T-helper 2 cell treated with Interferon-gamma antibody and Interleukin-4, amounts not matched to agents 5 μg/mL and 100 μg/mL, for 36 hours (primary cell): ENCODE measurements around the gene DLX2.
"Not testable (repeated sequence)": the region's sequence is repeated elsewhere in the genome, so short reads cannot be mapped to it uniquely, and the experiment has no call there.

Experiments
- DNase-seq: peaks from one replicate; pipeline ENCODE4 v3.0.0; 2021; ENCODE audit warnings: low spot score
- H3K27ac Mint-ChIP-seq: one replicate; pipeline ENCODE4 v1.8.0; 2021; ENCODE audit warnings: mild to moderate bottlenecking, mixed read lengths
- H3K27me3 Mint-ChIP-seq: one replicate; pipeline ENCODE4 v1.8.0; 2021; ENCODE audit warnings: low read depth, mixed read lengths
- H3K36me3 Mint-ChIP-seq: one replicate; pipeline ENCODE4 v1.8.0; 2021; ENCODE audit warnings: low read depth, mixed read lengths
- H3K4me1 Mint-ChIP-seq: one replicate; pipeline ENCODE4 v1.8.0; 2021; ENCODE audit warnings: low read depth, mixed read lengths
- H3K4me3 Mint-ChIP-seq: one replicate; pipeline ENCODE4 v1.8.0; 2022; ENCODE audit warnings: mild to moderate bottlenecking, moderate library complexity, mixed read lengths
- H3K9me3 Mint-ChIP-seq: one replicate; pipeline ENCODE4 v1.8.0; 2021; ENCODE audit warnings: mixed read lengths

The DLX2 gene

GRCh38 chr2:172073518-172073917 is 29.2 kb downstream of the DLX2 start:
- Mint-ChIP-seq H3K27ac (no peak overlapping the region), H3K36me3 (peaks cover 1% of the 10 kb centered on the region), H3K4me3 (no peak overlapping the region), H3K9me3 (no peaks in the 10 kb centered on the region), H3K27me3 (peaks cover 55% of the 10 kb centered on the region), H3K4me1 (no peaks in the 10 kb centered on the region)
- no peak for DNase-seq

GRCh38 chr2:172072706-172073105 is 30.0 kb downstream of the DLX2 start:
- Mint-ChIP-seq H3K27me3 (peaks cover 47% of the 10 kb centered on the region), H3K9me3 (no peaks in the 10 kb centered on the region), H3K4me3 (no peak overlapping the region), H3K4me1 (no peaks in the 10 kb centered on the region), H3K36me3 (peaks cover 1% of the 10 kb centered on the region), H3K27ac (no peak overlapping the region)
- DNase-seq, result no peak

- Mint-ChIP-seq H3K4me1 (no peaks in the 10 kb centered on the region), H3K27me3 (peaks cover 46% of the 10 kb centered on the region), H3K27ac (no peak overlapping the region), H3K9me3 (no peaks in the 10 kb centered on the region), H3K4me3 (no peak overlapping the region), H3K36me3 (peaks cover 1% of the 10 kb centered on the region)
- DNase-seq, result no peak
Measured at GRCh38 chr2:172072303-172072702, 30.4 kb downstream of the DLX2 start.

- Mint-ChIP-seq H3K36me3 (peaks cover 1% of the 10 kb centered on the region), H3K4me1 (peaks cover 2% of the 10 kb centered on the region), H3K27me3 (peaks cover 38% of the 10 kb centered on the region), H3K9me3 (no peaks in the 10 kb centered on the region), H3K27ac (no peak overlapping the region), H3K4me3 (no peak overlapping the region)
- no peak for DNase-seq
Measured at GRCh38 chr2:172070936-172071335, 31.8 kb downstream of the DLX2 start.

- not testable (repeated sequence) for DNase-seq, H3K36me3 Mint-ChIP-seq, H3K4me3 Mint-ChIP-seq, H3K4me1 Mint-ChIP-seq, H3K9me3 Mint-ChIP-seq, H3K27ac Mint-ChIP-seq
- peaks cover 18% of the 10 kb centered on the region for H3K27me3 Mint-ChIP-seq
Measured at GRCh38 chr2:172067905-172068304, 34.8 kb downstream of the DLX2 start.

- no peak overlapping the region for H3K27ac Mint-ChIP-seq
- DNase-seq, result no peak
- H3K27me3 Mint-ChIP-seq, result peaks cover 8% of the 10 kb centered on the region
Measured at GRCh38 chr2:172066394-172066886, 36.3 kb downstream of the DLX2 start.

GRCh38 chr2:172065111-172065510 is 37.6 kb downstream of the DLX2 start:
- Mint-ChIP-seq H3K4me3 (no peak overlapping the region), H3K27ac (no peak overlapping the region), H3K9me3 (no peaks in the 10 kb centered on the region), H3K4me1 (peaks cover 2% of the 10 kb centered on the region), H3K36me3 (peaks cover 1% of the 10 kb centered on the region), H3K27me3 (peaks cover 4% of the 10 kb centered on the region)
- DNase-seq, result no peak

More at GRCh38 chr2:172066394-172066886, 36.3 kb downstream of the DLX2 start:
- no peaks in the 10 kb centered on the region for H3K9me3 Mint-ChIP-seq
- H3K36me3 Mint-ChIP-seq, result peaks cover 1% of the 10 kb centered on the region
- no peak overlapping the region for H3K4me3 Mint-ChIP-seq
- H3K4me1 Mint-ChIP-seq, result peaks cover 2% of the 10 kb centered on the region

GRCh38 chr2:172063446-172063845 is 39.3 kb downstream of the DLX2 start:
- Mint-ChIP-seq H3K9me3 (no peaks in the 10 kb centered on the region), H3K27ac (no peak overlapping the region), H3K4me1 (peaks cover 2% of the 10 kb centered on the region), H3K4me3 (no peak overlapping the region), H3K36me3 (no peaks in the 10 kb centered on the region), H3K27me3 (no peaks in the 10 kb centered on the region)
- DNase-seq, result no peak

GRCh38 chr2:172062402-172063004 is 40.2 kb downstream of the DLX2 start:
- Mint-ChIP-seq H3K4me3 (no peak overlapping the region), H3K36me3 (no peaks in the 10 kb centered on the region), H3K9me3 (no peaks in the 10 kb centered on the region), H3K27me3 (no peaks in the 10 kb centered on the region), H3K27ac (no peak overlapping the region), H3K4me1 (peaks cover 2% of the 10 kb centered on the region)
- no peak for DNase-seq

- not testable (repeated sequence) for DNase-seq, H3K4me3 Mint-ChIP-seq, H3K36me3 Mint-ChIP-seq, H3K27ac Mint-ChIP-seq, H3K27me3 Mint-ChIP-seq, H3K4me1 Mint-ChIP-seq, H3K9me3 Mint-ChIP-seq
Measured at GRCh38 chr2:172060118-172060517, 42.6 kb downstream of the DLX2 start.

- no peak for DNase-seq
- Mint-ChIP-seq H3K4me1 (no peaks in the 10 kb centered on the region), H3K4me3 (no peak overlapping the region), H3K27me3 (no peaks in the 10 kb centered on the region), H3K27ac (no peak overlapping the region), H3K36me3 (no peaks in the 10 kb centered on the region), H3K9me3 (no peaks in the 10 kb centered on the region)
Measured at GRCh38 chr2:172058660-172059059, 44.0 kb downstream of the DLX2 start.

- DNase-seq, result no peak
- H3K9me3 Mint-ChIP-seq, result no peaks in the 10 kb centered on the region
- H3K36me3 Mint-ChIP-seq, result no peaks in the 10 kb centered on the region
- H3K4me3 Mint-ChIP-seq, result no peak overlapping the region
- no peaks in the 10 kb centered on the region for H3K4me1 Mint-ChIP-seq
- H3K27ac Mint-ChIP-seq, result no peak overlapping the region
- H3K27me3 Mint-ChIP-seq, result peaks cover 2% of the 10 kb centered on the region
Measured at GRCh38 chr2:172056293-172056692, 46.4 kb downstream of the DLX2 start.

GRCh38 chr2:172053486-172053885 is 49.2 kb downstream of the DLX2 start:
- H3K9me3 Mint-ChIP-seq, result no peaks in the 10 kb centered on the region
- no peaks in the 10 kb centered on the region for H3K36me3 Mint-ChIP-seq
- no peak overlapping the region for H3K4me3 Mint-ChIP-seq
- DNase-seq, result no peak
- H3K27ac Mint-ChIP-seq, result no peak overlapping the region
- H3K4me1 Mint-ChIP-seq, result no peaks in the 10 kb centered on the region
- peaks cover 8% of the 10 kb centered on the region for H3K27me3 Mint-ChIP-seq

GRCh38 chr2:172052000-172052983 is 50.4 kb downstream of the DLX2 start:
- H3K27ac Mint-ChIP-seq, result no peak overlapping the region
- H3K9me3 Mint-ChIP-seq, result no peaks in the 10 kb centered on the region
- DNase-seq, result no peak
- no peak overlapping the region for H3K4me3 Mint-ChIP-seq
- H3K4me1 Mint-ChIP-seq, result no peaks in the 10 kb centered on the region
- H3K27me3 Mint-ChIP-seq, result peaks cover 8% of the 10 kb centered on the region
- H3K36me3 Mint-ChIP-seq, result no peaks in the 10 kb centered on the region
